Astrocyte of the hippocampus (primary cell): Measurements from ENCODE around the gene VPS8.

Experiments
- DNase-seq: peaks from one replicate; pipeline ENCODE4 v3.0.0; 2011; ENCODE audit warnings: low read depth, low spot score

Gene VPS8

DNA sequence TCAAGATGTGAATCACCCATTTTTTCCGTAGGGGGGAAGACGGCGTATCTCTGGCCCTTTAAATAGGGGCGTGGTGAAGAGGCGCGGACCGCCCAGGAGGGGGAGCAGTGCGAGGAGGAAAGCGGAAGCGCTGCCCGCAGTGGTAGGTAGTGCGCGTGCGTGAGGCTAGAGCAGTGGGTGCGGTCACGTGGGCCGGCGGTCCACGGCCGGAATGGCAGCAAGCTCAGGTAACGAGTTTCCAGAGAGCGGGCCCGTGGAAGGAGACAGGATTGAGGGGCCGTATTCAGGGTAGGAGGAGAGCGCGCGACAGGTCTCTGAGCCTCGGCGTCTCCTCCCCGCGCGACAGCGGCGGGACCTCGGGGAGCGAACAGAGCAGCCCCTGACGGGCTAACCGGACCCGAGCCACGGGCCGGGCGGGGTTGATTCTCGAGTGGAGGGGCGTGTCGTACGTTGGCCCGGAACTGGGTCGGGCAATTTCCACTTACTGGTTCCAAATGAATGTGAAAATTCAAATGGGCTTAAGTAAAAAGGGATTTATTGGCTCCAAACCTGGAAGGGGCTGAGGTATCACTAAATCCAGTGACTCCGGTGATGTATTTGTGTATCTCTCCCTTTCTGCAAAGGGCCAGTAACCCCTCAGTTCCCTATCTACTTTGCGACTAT lies at the start of gene VPS8:
TSS of gene VPS8 (plus strand) at position 168 of the 663 bp plus-strand sequence. CDS start 12,467 bp downstream, outside the sequence.
- DNase-seq: peak; percentile 98

- DNase-seq: no peak
Observed at GRCh38 chr3:184764191-184764590, 47.8 kb upstream of the VPS8 start.

GRCh38 chr3:184765047-184765729 lies 46.8 kb upstream of the VPS8 start:
- DNase-seq: no peak

DNA sequence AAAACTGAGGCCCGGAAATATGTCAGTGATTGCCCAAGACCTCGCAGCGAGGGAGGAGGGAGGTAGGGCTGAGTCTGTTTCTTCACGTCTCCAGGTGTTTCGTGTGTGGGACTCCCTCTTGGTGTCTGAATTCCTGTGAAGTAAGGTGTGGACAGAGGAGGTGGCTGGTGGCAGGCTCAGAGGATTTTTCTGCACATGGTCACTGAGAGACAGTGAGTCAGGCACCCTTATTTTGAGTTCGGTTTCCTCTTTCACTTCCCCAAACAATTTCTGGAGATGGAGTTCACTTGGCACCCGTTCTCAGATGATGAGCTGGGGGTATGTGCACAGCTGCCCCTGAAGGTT lies 46.3 kb upstream of the VPS8 start:
- no peak for DNase-seq

- no peak for DNase-seq
Observed at GRCh38 chr3:184766555-184767261, 45.3 kb upstream of the VPS8 start.

- no peak for DNase-seq
Observed at GRCh38 chr3:184767377-184767776, 44.6 kb upstream of the VPS8 start.

DNA sequence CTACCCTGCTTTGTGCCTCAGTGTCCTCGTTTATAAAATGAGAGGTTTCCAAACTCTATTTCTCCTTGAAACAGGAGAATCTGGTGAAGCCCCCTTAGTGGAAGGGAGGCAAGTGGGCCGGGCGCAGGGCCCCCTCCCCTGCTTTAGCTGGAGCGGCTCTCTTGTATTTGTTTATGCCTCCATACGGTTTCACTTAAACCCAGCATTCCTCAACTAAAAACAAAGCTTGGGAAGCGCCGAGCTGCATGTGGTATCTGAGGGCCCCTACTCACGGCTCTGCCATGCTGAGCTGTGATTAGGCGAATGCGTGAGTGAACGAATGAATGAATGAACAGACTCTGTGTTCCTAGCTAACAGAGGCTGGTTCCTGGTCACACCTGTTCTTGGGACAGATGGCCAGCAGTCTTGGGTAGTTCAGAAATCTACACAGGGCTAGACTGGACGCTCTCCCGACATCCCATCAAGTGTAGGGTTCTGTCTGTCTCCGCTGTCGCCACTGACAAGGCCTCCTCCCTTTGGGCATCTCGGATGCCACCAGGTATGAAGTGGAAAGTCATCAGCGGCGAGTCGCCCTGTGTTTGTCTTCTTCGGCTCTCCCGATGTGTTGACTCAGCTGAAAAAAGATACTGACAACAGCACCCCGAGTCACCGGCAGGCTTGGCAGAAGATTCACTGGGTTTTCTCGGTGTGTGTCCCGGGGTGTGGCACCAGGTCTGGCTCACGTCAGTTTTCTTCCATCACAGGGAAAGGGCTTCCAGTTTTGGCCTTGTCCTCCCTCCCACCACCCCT lies 42.4 kb upstream of the VPS8 start:
- no peak for DNase-seq

DNA sequence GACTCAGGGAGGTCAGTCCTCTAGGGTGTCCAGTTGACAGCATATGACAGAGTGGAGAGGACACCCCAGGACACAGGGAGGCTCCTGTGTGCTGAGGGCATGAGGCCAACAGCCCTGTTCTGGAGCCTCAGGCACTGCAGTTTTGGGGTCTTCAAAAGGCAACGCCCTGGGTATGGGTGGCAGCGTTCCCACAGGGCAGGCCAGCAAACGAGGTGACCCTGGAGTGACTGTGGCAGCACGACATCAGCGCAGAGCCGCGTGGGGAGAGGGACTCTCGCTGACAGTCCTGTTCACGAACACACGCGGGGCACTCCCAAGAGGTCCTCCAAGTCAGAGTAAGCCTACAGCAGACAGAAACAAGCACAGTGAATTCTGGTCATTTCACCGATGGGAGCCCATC lies 41.4 kb upstream of the VPS8 start:
- no peak for DNase-seq

GRCh38 chr3:184771301-184772127 lies 40.5 kb upstream of the VPS8 start:
- no peak for DNase-seq

DNA sequence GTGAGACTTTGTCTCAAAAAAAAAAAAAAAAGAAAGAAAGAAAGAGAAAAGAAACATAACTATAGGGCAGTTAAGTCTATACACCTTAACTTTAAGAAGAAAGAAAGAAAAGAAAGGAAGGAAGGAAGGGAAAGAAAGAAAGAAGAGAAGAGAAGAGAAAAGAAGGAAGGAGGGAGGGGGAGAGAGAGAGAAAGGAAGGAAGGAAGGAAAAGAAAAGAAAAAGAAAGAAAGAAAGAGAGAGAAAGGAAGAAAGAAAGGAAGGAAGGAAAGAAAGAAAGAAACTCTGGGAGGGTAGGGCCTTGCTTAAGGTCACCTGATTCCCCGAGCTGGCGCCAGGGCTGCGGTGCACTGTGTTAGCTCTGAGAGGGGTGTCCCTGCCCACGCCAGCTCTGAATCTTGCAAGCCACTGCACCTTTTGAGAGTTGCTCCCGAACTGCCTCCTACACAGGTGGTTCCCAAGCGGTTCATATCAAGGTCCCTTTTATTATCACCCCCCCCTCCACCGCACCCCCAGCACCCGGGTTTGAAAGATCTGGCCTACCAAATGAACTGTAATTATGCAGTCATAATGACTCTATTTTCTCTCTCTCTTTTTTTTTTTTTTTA lies 39.2 kb upstream of the VPS8 start:
- DNase-seq: no peak

GRCh38 chr3:184773283-184774186 lies 38.4 kb upstream of the VPS8 start:
- peak; percentile 32 for DNase-seq

- no peak for DNase-seq
Observed at GRCh38 chr3:184776916-184777315, 35.0 kb upstream of the VPS8 start.

DNA sequence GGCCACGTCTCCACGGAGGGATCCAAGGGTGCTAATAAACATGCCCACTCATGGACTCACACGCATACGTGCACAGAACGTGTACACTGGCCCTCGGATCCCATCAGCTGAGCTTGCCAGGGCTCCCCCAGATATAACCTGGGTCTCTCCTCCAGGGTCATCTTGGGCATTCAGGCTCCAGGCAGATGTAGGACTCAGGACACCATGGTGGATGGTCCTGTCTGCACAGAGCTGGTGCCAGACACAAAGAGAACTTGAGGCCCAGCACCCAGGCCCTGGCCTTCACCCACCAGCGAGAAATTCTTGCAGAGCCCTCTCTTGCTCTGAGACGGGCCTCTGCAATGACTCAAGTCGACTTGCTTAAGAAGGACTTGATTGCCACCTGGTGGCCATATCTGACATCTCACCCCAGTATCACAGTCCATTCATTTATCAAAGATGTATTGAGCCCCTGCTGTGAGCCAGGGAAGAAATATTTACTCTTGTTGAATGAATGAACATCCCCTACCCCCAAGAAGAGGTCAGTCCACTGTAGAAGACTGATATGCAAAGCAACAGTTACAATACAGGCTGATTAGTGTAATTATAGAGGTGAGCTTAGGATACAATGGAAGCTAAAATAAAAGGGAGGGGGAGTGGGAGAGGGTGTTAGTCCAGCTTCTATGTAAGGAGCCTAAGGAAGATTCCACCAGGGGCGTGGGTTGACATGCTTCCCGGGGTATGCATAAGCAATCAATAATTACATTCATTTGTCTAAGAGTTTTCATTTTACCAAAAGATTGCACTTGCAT lies 34.2 kb upstream of the VPS8 start:
- peak; percentile 96 for DNase-seq

GRCh38 chr3:184778426-184779332 lies 33.3 kb upstream of the VPS8 start:
- DNase-seq: no peak

DNA sequence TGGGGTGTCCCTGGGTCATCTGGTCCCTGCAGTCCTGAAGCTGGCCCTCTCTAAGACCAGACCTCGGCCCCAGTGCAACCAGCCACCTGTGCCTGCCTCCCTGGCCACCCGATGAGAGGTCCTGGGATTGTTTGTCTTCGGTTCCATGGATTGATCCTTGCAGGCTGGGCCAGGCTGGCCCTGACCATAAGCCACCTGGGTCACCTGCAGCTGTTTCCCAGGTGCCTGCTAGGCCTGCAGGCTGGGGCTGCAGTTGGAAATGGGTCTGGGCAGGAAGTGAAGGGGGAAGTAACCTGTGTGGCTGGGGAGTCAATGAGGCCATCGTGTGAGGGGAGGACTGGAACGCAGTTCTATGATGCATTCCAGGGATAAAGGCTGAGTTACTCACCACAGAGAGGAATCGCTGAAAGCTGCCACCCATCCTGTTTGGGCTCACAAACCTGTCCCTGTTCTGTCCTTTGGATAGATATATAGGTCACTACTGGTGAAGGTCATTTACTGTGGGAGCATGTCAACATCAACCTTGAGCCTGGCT lies 30.9 kb upstream of the VPS8 start:
- DNase-seq: no peak

DNA sequence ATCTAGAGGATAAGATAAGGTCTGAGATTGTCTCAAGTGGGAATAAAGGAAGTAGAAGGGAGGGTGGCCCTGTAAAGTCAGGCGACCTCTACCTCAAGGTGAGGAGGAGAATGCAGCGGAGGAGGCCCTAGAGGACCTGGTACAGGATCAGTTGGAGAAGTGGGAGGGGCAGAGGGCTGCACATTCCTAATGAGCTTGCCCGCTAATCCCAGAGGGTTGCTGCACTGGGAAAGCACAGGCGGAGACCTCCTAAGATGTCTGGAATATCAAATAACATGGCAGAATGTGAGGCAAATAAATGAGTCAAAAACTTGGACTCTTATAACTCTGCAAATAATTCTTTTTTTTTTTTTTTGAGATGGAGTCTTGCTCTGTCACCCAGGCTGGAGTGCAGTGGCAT lies 30.2 kb upstream of the VPS8 start:
- DNase-seq: no peak

DNA sequence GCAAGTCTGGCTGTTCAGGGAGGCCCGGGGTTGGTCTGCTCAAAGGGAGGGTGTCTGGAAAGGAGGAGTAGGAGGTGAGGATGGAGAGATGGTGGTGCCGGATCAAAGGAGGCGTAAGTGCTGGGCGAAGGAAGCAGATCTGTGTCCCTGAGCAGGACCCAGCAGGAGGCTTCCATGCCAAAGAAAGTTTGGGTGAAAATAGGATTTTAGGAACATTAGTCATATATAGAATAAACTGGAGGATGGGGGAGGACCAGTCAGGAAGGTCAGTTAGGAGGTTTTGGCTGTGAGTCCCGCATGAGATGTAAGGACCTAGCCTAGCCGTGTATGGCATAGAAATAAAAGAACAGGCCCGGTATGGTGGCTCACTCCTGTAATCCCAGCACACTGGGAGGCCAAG lies 28.6 kb upstream of the VPS8 start:
- DNase-seq: no peak
